H1 (cell line): ENCODE results near the gene RRM1. TPM values are rescaled to one million over a fixed set of nuclear protein-coding genes. Genes with fewer than 3 reads are reported as not detected.

Experiments used
- CTCF ChIA-PET: fragments of 300-600 bp; sonication (Branson Sonifier 250); formaldehyde crosslinking; loops from one replicate; lab custom pipeline; 2021; ENCODE audit not compliant: partially characterized antibody; lab: Charles Lee
- POLR2A ChIA-PET: fragments of 300-600 bp; sonication (Branson Sonifier 250); formaldehyde crosslinking; loops from one replicate; lab custom pipeline; 2021; ENCODE audit warnings: inconsistent platforms; ENCODE audit not compliant: partially characterized antibody; lab: Charles Lee
- DNase-seq, 2 experiments: peaks; one replicate each; pipeline versions ENCODE4 v3.0.0 to v3.0.0-alpha.2; 2010 to 2022; ENCODE audit warnings: low spot score in 2 of 2, low read depth in 1 of 2, mixed read lengths in 1 of 2
- FAIRE-seq: peaks from 2 replicates; lab custom pipeline; 2011; peaks lifted over from hg19 to GRCh38; lab: Jason Lieb, UNC
- H2AFZ ChIP-seq: 2 replicates; pipeline ENCODE4 v1.8.1; 2012; ENCODE audit warnings: low read length, inconsistent platforms
- H2AK5ac ChIP-seq: 2 replicates; pipeline ENCODE4 v1.6.1; 2013; ENCODE audit warnings: low read depth, low read length
- H2BK120ac ChIP-seq: replicated peaks from 2 replicates; pipeline ENCODE3; 2013; ENCODE audit warnings: low read depth, low read length, inconsistent platforms
- H2BK12ac ChIP-seq: 2 replicates; pipeline ENCODE4 v1.6.1; 2013; ENCODE audit warnings: low read depth, low read length
- H2BK15ac ChIP-seq: 2 replicates; pipeline ENCODE4 v1.6.1; 2013; ENCODE audit warnings: low read length
- H2BK20ac ChIP-seq: 2 replicates; pipeline ENCODE4 v1.6.1; 2013; ENCODE audit warnings: low read length
- H2BK5ac ChIP-seq: 2 replicates; pipeline ENCODE4 v1.6.1; 2013; ENCODE audit warnings: low read depth, low read length
- H3K14ac ChIP-seq: 2 replicates; pipeline ENCODE4 v1.6.1; 2013; ENCODE audit warnings: inconsistent platforms; ENCODE audit not compliant: insufficient read length
- H3K18ac ChIP-seq: 2 replicates; pipeline ENCODE4 v1.6.1; 2013; ENCODE audit warnings: low read length; ENCODE audit errors: extremely low read depth
- H3K23ac ChIP-seq: 2 replicates; pipeline ENCODE4 v1.6.1; 2013; ENCODE audit warnings: inconsistent platforms; ENCODE audit not compliant: insufficient read length
- H3K23me2 ChIP-seq: 2 replicates; pipeline ENCODE4 v1.6.1; 2013; ENCODE audit warnings: low read depth, low read length
- H3K27ac ChIP-seq: 2 replicates; pipeline ENCODE4 v1.6.1; 2011; ENCODE audit warnings: low read depth, low read length, inconsistent platforms
- H3K27me3 ChIP-seq, 4 experiments: replicated peaks in 1 of 4; 1 replicate in 1 of 4; 2 replicates in 3 of 4; pipeline versions ENCODE4 v1.6.1 to v1.8.1; 2011 to 2013; ENCODE audit warnings: low read length in 3 of 4, mild to moderate bottlenecking in 3 of 4, inconsistent platforms in 2 of 4, mixed read lengths in 2 of 4, moderate library complexity in 1 of 4; ENCODE audit not compliant: control insufficient read depth in 3 of 4, insufficient read depth in 3 of 4; ENCODE audit errors: extremely low read depth in 1 of 4
- H3K36me3 ChIP-seq, 4 experiments: 2 replicates each; pipeline versions ENCODE4 v1.6.1 to v1.8.1; 2011 to 2013; ENCODE audit warnings: mild to moderate bottlenecking in 4 of 4, low read length in 3 of 4, moderate library complexity in 2 of 4, control low read depth in 1 of 4, inconsistent platforms in 1 of 4; ENCODE audit not compliant: insufficient read depth in 4 of 4, control insufficient read depth in 2 of 4
- H3K4ac ChIP-seq: replicated peaks from 2 replicates; pipeline ENCODE3; 2013; ENCODE audit warnings: low read length, low read depth, mixed read lengths, inconsistent platforms; ENCODE audit not compliant: insufficient read length
- H3K4me1 ChIP-seq, 4 experiments: replicated peaks in 1 of 4; 1 replicate in 1 of 4; 2 replicates in 3 of 4; pipeline versions ENCODE4 v1.6.1 to v1.8.1; 2011 to 2013; ENCODE audit warnings: low read length in 3 of 4, inconsistent platforms in 2 of 4, mixed read lengths in 1 of 4; ENCODE audit not compliant: insufficient read depth in 4 of 4, control insufficient read depth in 3 of 4
- H3K4me2 ChIP-seq, 2 experiments: 2 replicates each; pipeline versions ENCODE4 v1.6.1 to v1.8.1; 2011 to 2013; ENCODE audit warnings: low read depth in 2 of 2, low read length in 2 of 2, control low read depth in 1 of 2, inconsistent platforms in 1 of 2, mild to moderate bottlenecking in 1 of 2; ENCODE audit not compliant: insufficient read depth in 1 of 2
- H3K4me3 ChIP-seq, 4 experiments: fragments of 200-600, 300-600 bp in 1 of 4; sonication (generic), shearing (Covaris generic), sonication (Bioruptor Twin) in 1 of 4; 2 replicates each; pipeline versions ENCODE4 v1.5.1 to v1.8.1; 2011 to 2016; ENCODE audit warnings: low read length in 4 of 4, low read depth in 3 of 4, control low read depth in 2 of 4, inconsistent platforms in 2 of 4, mild to moderate bottlenecking in 2 of 4, mixed read lengths in 1 of 4, moderate library complexity in 1 of 4; ENCODE audit not compliant: insufficient read depth in 2 of 4; ENCODE audit errors: extremely low read depth in 1 of 4
- H3K56ac ChIP-seq: replicated peaks from 2 replicates; pipeline ENCODE3; 2013; ENCODE audit warnings: low read depth, mild to moderate bottlenecking, mixed read lengths, low read length, inconsistent platforms; ENCODE audit not compliant: insufficient read length
- H3K79me1 ChIP-seq: 2 replicates; pipeline ENCODE4 v1.6.1; 2013; ENCODE audit warnings: low read depth, low read length, control low read depth
- H3K79me2 ChIP-seq, 2 experiments: 2 replicates each; pipeline versions ENCODE4 v1.6.1 to v1.8.1; 2012 to 2013; ENCODE audit warnings: low read length in 2 of 2, mild to moderate bottlenecking in 2 of 2, inconsistent platforms in 1 of 2; ENCODE audit not compliant: insufficient read depth in 2 of 2, control insufficient read depth in 1 of 2
- H3K9ac ChIP-seq, 4 experiments: replicated peaks in 1 of 4; 1 replicate in 1 of 4; 2 replicates in 3 of 4; pipeline versions ENCODE4 v1.6.1 to v1.8.1; 2011 to 2013; ENCODE audit warnings: low read depth in 3 of 4, low read length in 3 of 4, control low read depth in 2 of 4, mild to moderate bottlenecking in 2 of 4, moderate library complexity in 2 of 4, inconsistent platforms in 1 of 4; ENCODE audit errors: extremely low read depth in 1 of 4
- H3K9me3 ChIP-seq, 2 experiments: 2 replicates each; pipeline versions ENCODE4 v1.6.1 to v1.8.1; 2012 to 2013; ENCODE audit warnings: mild to moderate bottlenecking in 2 of 2, moderate library complexity in 2 of 2, control low read depth in 1 of 2, inconsistent platforms in 1 of 2, low read depth in 1 of 2, low read length in 1 of 2, mixed read lengths in 1 of 2; ENCODE audit not compliant: insufficient read depth in 2 of 2
- H4K20me1 ChIP-seq, 2 experiments: replicated peaks in 1 of 2; 2 replicates each; pipeline versions ENCODE3 to v1.8.1; 2011 to 2013; ENCODE audit warnings: inconsistent platforms in 2 of 2, low read length in 2 of 2, mild to moderate bottlenecking in 1 of 2; ENCODE audit not compliant: insufficient read depth in 2 of 2, control insufficient read depth in 1 of 2
- H4K5ac ChIP-seq: 2 replicates; pipeline ENCODE4 v1.6.1; 2013; ENCODE audit warnings: low read length, low read depth, mixed read lengths, inconsistent platforms; ENCODE audit not compliant: insufficient read length
- H4K8ac ChIP-seq: 2 replicates; pipeline ENCODE4 v1.8.0; 2013; ENCODE audit warnings: mild to moderate bottlenecking, moderate library complexity, low read length, inconsistent platforms; ENCODE audit not compliant: insufficient read depth; ENCODE audit errors: extremely low read depth
- H4K91ac ChIP-seq: replicated peaks from 2 replicates; pipeline ENCODE3; 2013; ENCODE audit warnings: low read length, mixed read lengths, inconsistent platforms; ENCODE audit not compliant: insufficient read length
- ASH2L ChIP-seq: fragments of 200-600, 300-600 bp; sonication (generic); IDR thresholded peaks from one replicate; pipeline ENCODE4 v1.7.1; 2017; ENCODE audit warnings: low read length
- CBX5 ChIP-seq: fragments of 300-800, 300-1000 bp; sonication (generic); IDR thresholded peaks from 2 replicates; pipeline ENCODE4 v1.7.1; 2016; ENCODE audit warnings: antibody characterized with exemption, low read length, low read depth
- EGR1 ChIP-seq: IDR thresholded peaks from 2 replicates; pipeline ENCODE4 v1.6.1; 2011; ENCODE audit warnings: low read depth, low read length, borderline replicate concordance
- SIRT6 ChIP-seq: IDR thresholded peaks from one replicate; pipeline ENCODE4 v1.7.1; 2012; ENCODE audit warnings: low read length, inconsistent platforms
- SP4 ChIP-seq: IDR thresholded peaks from 2 replicates; pipeline ENCODE4 v1.6.1; 2012; ENCODE audit warnings: low read length, inconsistent platforms
- SUZ12 ChIP-seq: fragments of 200-600 bp; sonication (generic); IDR thresholded peaks from 2 replicates; pipeline ENCODE4 v1.6.1; 2012; ENCODE audit warnings: mild to moderate bottlenecking, inconsistent platforms, low read length, moderate library complexity, mixed read lengths
- WGBS, 2 experiments: shearing (Covaris generic) in 1 of 2; methylation state at CpG; one replicate each; pipeline versions ENCODE4 v1.1.6 to v1.1.7; 2013 to 2015; ENCODE audit warnings: low lambda C conversion rate in 2 of 2, mixed read lengths in 2 of 2, inconsistent platforms in 1 of 2, low coverage in 1 of 2, missing lambda C conversion rate in 1 of 2; ENCODE audit not compliant: insufficient replicate concordance in 2 of 2, insufficient coverage in 1 of 2, insufficient read length in 1 of 2; ENCODE audit errors: extremely low coverage in 1 of 2, missing lambda C conversion rate in 1 of 2; 5-methylcytosine and 5-hydroxymethylcytosine counted together
- polyA plus RNA-seq, 7 experiments: library from polyadenylated mRNA; depleted of rRNA in 3 of 7; stranded (reverse) in 5 of 7; unstranded in 2 of 7; fragments of >200 nt in 5 of 7; fragments of 200-250 nt in 2 of 7; gene quantifications; 1 replicate in 5 of 7; 2 replicates in 1 of 7; 4 replicates in 1 of 7; pipeline versions ENCODE4 v1.2.1 to v1.2.3, GENCODE V29; 2011 to 2013; ENCODE audit warnings: missing spikeins in 2 of 7, mixed read lengths in 2 of 7
- total RNA-seq: library from RNA; stranded (reverse); fragmentation: NEBNext Ultra II Directional; extraction: Animal tissue kit (Norgen Biotek cat#: 25700); gene quantifications from 2 replicates; pipeline ENCODE4 v1.2.1, GENCODE V29; 2021

Gene RRM1
- total and polyA plus RNA-seq, 2 of the 8 experiments (the other 6 are each of a cell fraction or from before 2014, with no cell fraction given): 63.6 to 126 TPM

- Histone ChIP-seq H2BK12ac (no peak overlapping the region), H2BK5ac (no peak overlapping the region), H3K23ac (no peak overlapping the region), H3K4me3 (no peak overlapping the region), H3K23me2 (no peaks in the 10 kb centered on the region; the same call in 1 of the 2 replicates), H2BK120ac (no peak overlapping the region), H2AFZ (no peak overlapping the region), H3K4ac (no peak overlapping the region), H3K27me3 (no peaks in the 10 kb centered on the region), H3K4me2 (no peak overlapping the region), H3K18ac (no peak overlapping the region), H3K56ac (no peak overlapping the region), H3K14ac (no peak overlapping the region), H2BK20ac (no peak overlapping the region)
- POLR2A ChIA-PET: interaction anchor here (1.5 kb wide), 1 partner anchor 213 kb away, joined by 3 read pairs; no protein-coding TSS in a partner anchor
- no peak for FAIRE-seq
- TF ChIP-seq ASH2L: no peak
- no peak for TF ChIP-seq SP4
- no peak for TF ChIP-seq SIRT6
- TF ChIP-seq SUZ12: no peak
- TF ChIP-seq EGR1: no peak
- TF ChIP-seq CBX5: no peak
- TF ChIP-seq, all 59 proteins: peak for 0
- no peak for DNase-seq
- no peaks in the 10 kb centered on the region for H3K79me2 ChIP-seq
- no peaks in the 10 kb centered on the region for H3K36me3 ChIP-seq
- CTCF ChIA-PET: interaction anchor here (0.5 to 13.4 kb wide), 10 partner anchors 9 to 256 kb away, joined by 3 to 422 read pairs (median 4); partner anchors contain the start of genes PGAP2, RHOG and STIM1
- no peak overlapping the region for H4K8ac ChIP-seq
- 71% methylated on average over 1 of the region's 1 CpG; no CpG with 5 or more reads in 1 of the 2 experiments for WGBS, 2 experiments
- H2BK15ac ChIP-seq: no peak overlapping the region
- H2AK5ac ChIP-seq: no peak overlapping the region
- no peaks in the 10 kb centered on the region for H4K20me1 ChIP-seq
- H3K4me1 ChIP-seq: no peaks in the 10 kb centered on the region
- H3K79me1 ChIP-seq: no peaks in the 10 kb centered on the region
- no peaks in the 10 kb centered on the region for H3K9me3 ChIP-seq
- no peak overlapping the region for H3K9ac ChIP-seq
- no peak overlapping the region for H4K91ac ChIP-seq
- H3K27ac ChIP-seq: no peak overlapping the region
- H4K5ac ChIP-seq: no peak overlapping the region
These were observed 30.2 kb upstream of the RRM1 start for GRCh38 chr11:4064278-4064955.
